Measurements from ENCODE around the gene DCUN1D1. TPM values are rescaled to one million over a fixed set of nuclear protein-coding genes. Genes with fewer than 3 reads are reported as not detected.

DCUN1D1 gene
- total and polyA plus RNA-seq, 2 of the 13 experiments (the other 11 are each of a cell fraction or from before 2014, with no cell fraction given) = 10.5 to 39.7 TPM

GRCh38 chr3:182895513-182896112, 84.7 kb downstream of the DCUN1D1 start (continued):
- TF ChIP-seq LRRFIP1 (CRISPR knock-in tag; conservative IDR thresholded peaks at IDR 0.05) (no peak), FOXA3 (CRISPR knock-in tag; IDR thresholded peaks at IDR 0.05) (0 out of 2 replicates have a peak, but pooled peaks have one; percentile 5), ZNF629 (CRISPR knock-in tag; conservative IDR thresholded peaks at IDR 0.05) (no peak), ARID5B (CRISPR knock-in tag; IDR thresholded peaks at IDR 0.05) (peak; percentile 58), SCMH1 (CRISPR knock-in tag; IDR thresholded peaks at IDR 0.05; ENCODE audit: borderline replicate concordance) (no peak), ZNF510 (CRISPR knock-in tag; IDR thresholded peaks at IDR 0.05; ENCODE audit: low read depth) (no peak), ZFP37 (CRISPR knock-in tag; IDR thresholded peaks at IDR 0.05; ENCODE audit: borderline replicate concordance) (no peak), SALL1 (CRISPR knock-in tag; IDR thresholded peaks at IDR 0.05) (0 out of 2 replicates have a peak, but pooled peaks have one; percentile 53), HNF4G (IDR thresholded peaks at IDR 0.05; ENCODE audit: borderline replicate concordance, low read depth, low read length) (peak; percentile 60), HNF4G (CRISPR knock-in tag; IDR thresholded peaks at IDR 0.05; ENCODE audit: borderline replicate concordance, low read depth) (0 out of 2 replicates have a peak, but pooled peaks have one; percentile 35), EP300 (IDR thresholded peaks at IDR 0.05; ENCODE audit: low read depth in 2 of 2, low read length in 2 of 2) (0 out of 4 replicates have a peak, but pooled peaks of 1 of the 2 experiments have one; percentile 16), EP300 (CRISPR knock-in tag; IDR thresholded peaks at IDR 0.05; ENCODE audit: borderline replicate concordance) (no peak)
- TF ChIP-seq, protein P1, sequence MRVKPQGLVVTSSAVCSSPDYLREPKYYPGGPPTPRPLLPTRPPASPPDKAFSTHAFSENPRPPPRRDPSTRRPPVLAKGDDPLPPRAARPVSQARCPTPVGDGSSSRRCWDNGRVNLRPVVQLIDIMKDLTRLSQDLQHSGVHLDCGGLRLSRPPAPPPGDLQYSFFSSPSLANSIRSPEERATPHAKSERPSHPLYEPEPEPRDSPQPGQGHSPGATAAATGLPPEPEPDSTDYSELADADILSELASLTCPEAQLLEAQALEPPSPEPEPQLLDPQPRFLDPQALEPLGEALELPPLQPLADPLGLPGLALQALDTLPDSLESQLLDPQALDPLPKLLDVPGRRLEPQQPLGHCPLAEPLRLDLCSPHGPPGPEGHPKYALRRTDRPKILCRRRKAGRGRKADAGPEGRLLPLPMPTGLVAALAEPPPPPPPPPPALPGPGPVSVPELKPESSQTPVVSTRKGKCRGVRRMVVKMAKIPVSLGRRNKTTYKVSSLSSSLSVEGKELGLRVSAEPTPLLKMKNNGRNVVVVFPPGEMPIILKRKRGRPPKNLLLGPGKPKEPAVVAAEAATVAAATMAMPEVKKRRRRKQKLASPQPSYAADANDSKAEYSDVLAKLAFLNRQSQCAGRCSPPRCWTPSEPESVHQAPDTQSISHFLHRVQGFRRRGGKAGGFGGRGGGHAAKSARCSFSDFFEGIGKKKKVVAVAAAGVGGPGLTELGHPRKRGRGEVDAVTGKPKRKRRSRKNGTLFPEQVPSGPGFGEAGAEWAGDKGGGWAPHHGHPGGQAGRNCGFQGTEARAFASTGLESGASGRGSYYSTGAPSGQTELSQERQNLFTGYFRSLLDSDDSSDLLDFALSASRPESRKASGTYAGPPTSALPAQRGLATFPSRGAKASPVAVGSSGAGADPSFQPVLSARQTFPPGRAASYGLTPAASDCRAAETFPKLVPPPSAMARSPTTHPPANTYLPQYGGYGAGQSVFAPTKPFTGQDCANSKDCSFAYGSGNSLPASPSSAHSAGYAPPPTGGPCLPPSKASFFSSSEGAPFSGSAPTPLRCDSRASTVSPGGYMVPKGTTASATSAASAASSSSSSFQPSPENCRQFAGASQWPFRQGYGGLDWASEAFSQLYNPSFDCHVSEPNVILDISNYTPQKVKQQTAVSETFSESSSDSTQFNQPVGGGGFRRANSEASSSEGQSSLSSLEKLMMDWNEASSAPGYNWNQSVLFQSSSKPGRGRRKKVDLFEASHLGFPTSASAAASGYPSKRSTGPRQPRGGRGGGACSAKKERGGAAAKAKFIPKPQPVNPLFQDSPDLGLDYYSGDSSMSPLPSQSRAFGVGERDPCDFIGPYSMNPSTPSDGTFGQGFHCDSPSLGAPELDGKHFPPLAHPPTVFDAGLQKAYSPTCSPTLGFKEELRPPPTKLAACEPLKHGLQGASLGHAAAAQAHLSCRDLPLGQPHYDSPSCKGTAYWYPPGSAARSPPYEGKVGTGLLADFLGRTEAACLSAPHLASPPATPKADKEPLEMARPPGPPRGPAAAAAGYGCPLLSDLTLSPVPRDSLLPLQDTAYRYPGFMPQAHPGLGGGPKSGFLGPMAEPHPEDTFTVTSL (CRISPR knock-in tag; IDR thresholded peaks at IDR 0.05; ENCODE audit: borderline replicate concordance) = peak; percentile 62; the same call in 1 of the 2 replicates
